AG20443 (cell line): ENCODE measurements around the gene EFCAB10.
"Not testable (repeated sequence)": the region's sequence is repeated elsewhere in the genome, so short reads cannot be mapped to it uniquely, and the experiment has no call there.

Source experiments
- DNase-seq: peaks from one replicate; pipeline ENCODE4 v3.0.0; 2012; ENCODE audit warnings: low spot score, mixed read lengths

Gene EFCAB10

GRCh38 chr7:105530546-105530945 lies 50.7 kb downstream of the EFCAB10 start:
- no peak for DNase-seq

- DNase-seq = no peak
Measured at GRCh38 chr7:105530126-105530525, 51.2 kb downstream of the EFCAB10 start.

- DNase-seq = not testable (repeated sequence)
Measured at GRCh38 chr7:105527737-105528136, 53.6 kb downstream of the EFCAB10 start.

- DNase-seq = no peak
Measured at GRCh38 chr7:105524840-105525239, 56.5 kb downstream of the EFCAB10 start.

GRCh38 chr7:105524423-105524822 lies 56.9 kb downstream of the EFCAB10 start:
- DNase-seq = not testable (repeated sequence)

GRCh38 chr7:105521717-105522463 lies 59.4 kb downstream of the EFCAB10 start, which contains the start of gene PUS7:
Gene PUS7 (minus strand): TSS chr7:105522271. CDS start chr7:105508512, 13,759 bp downstream.
- peak; percentile 98 for DNase-seq

- peak; percentile 56 for DNase-seq
Measured at GRCh38 chr7:105521027-105521716, 60.1 kb downstream of the EFCAB10 start.

- DNase-seq = not testable (repeated sequence)
Measured at GRCh38 chr7:105520620-105521019, 60.7 kb downstream of the EFCAB10 start.

GRCh38 chr7:105519353-105519752 lies 61.9 kb downstream of the EFCAB10 start:
- DNase-seq = no peak

- DNase-seq = not testable (repeated sequence)
Measured at GRCh38 chr7:105515610-105516009, 65.7 kb downstream of the EFCAB10 start.
